ENCODE measurements around the gene MOV10. TPM values are rescaled to one million over a fixed set of nuclear protein-coding genes. Genes with fewer than 3 reads are reported as not detected.
A peak's percentile ranks its signal among the peaks of the same experiment; 100 is the strongest.

Gene MOV10
- total and polyA plus RNA-seq, 9 of the 15 experiments (the other 6 are each of a cell fraction or from before 2014, with no cell fraction given) = 16.7 to 105 (median 49.5) TPM

DNA sequence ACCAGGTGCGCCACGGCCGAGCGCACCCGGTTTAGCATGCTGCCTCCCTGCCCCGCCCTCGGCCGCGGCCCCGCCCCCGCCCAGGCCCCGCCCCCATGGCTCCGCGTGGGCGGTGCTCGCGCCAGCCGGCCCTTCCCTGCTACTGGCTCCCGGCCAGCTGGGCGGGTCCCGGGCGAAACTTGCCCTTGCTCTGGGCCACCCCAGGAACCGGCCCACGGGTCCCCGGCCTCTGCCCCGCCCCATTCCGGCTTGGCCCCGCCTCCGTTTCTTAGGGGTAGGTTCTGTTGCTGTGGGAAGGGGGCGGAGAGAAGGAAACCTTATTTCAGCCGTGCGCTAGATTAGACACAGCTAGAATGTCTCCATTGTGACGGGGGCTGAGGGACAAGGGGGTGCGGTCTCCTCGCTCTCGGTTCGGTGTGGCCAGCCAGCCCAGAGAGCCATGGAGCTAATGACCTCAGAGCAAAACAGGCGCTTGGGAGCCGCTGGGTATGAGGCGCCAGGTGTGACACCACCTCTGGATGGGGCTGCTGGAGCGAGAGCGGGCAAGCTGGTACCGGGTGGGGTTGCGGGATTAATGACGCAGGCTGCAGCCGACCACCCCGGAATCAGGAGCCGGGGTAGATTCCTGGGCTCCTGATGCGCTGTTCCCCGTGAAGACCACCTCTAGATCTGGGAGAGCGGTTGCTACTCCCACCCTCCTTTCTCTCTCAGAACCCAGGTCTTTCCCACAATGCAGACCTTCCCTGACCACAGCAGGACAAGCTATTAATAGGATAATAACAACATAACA, 41.0 kb downstream of the MOV10 start, which contains the start of gene PPM1J (continued):
- TF ChIP-seq ZNF518B (CRISPR knock-in tag; IDR thresholded peaks at IDR 0.05) = no peak
- TF ChIP-seq, protein P1, sequence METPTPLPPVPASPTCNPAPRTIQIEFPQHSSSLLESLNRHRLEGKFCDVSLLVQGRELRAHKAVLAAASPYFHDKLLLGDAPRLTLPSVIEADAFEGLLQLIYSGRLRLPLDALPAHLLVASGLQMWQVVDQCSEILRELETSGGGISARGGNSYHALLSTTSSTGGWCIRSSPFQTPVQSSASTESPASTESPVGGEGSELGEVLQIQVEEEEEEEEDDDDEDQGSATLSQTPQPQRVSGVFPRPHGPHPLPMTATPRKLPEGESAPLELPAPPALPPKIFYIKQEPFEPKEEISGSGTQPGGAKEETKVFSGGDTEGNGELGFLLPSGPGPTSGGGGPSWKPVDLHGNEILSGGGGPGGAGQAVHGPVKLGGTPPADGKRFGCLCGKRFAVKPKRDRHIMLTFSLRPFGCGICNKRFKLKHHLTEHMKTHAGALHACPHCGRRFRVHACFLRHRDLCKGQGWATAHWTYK (CRISPR knock-in tag; IDR thresholded peaks at IDR 0.05) = no peak
- no peak for TF ChIP-seq ZNF282 (CRISPR knock-in tag; IDR thresholded peaks at IDR 0.05)
- no peak for TF ChIP-seq ZNF143 (CRISPR knock-in tag; IDR thresholded peaks at IDR 0.05)
- no peak for TF ChIP-seq ZNF212 (CRISPR knock-in tag; IDR thresholded peaks at IDR 0.05)
- TF ChIP-seq, protein P2, sequence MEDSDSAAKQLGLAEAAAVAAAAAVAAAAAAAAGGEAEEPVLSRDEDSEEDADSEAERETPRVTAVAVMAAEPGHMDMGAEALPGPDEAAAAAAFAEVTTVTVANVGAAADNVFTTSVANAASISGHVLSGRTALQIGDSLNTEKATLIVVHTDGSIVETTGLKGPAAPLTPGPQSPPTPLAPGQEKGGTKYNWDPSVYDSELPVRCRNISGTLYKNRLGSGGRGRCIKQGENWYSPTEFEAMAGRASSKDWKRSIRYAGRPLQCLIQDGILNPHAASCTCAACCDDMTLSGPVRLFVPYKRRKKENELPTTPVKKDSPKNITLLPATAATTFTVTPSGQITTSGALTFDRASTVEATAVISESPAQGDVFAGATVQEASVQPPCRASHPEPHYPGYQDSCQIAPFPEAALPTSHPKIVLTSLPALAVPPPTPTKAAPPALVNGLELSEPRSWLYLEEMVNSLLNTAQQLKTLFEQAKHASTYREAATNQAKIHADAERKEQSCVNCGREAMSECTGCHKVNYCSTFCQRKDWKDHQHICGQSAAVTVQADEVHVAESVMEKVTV (CRISPR knock-in tag; IDR thresholded peaks at IDR 0.05) = no peak
- no peak for TF ChIP-seq DNMT1 (IDR thresholded peaks at IDR 0.05)
- TF ChIP-seq OTX1 (CRISPR knock-in tag; IDR thresholded peaks at IDR 0.05) = no peak
- no peak for TF ChIP-seq WHSC1 (IDR thresholded peaks at IDR 0.05; ENCODE audit: low read length)
- no peak for TF ChIP-seq THRAP3 (IDR thresholded peaks at IDR 0.05; ENCODE audit: borderline replicate concordance)
- TF ChIP-seq CBX1 (IDR thresholded peaks at IDR 0.05; ENCODE audit: low read depth) = no peak
- no peak for TF ChIP-seq FOXP1 (CRISPR knock-in tag; IDR thresholded peaks at IDR 0.05)
- no peak for TF ChIP-seq HMBOX1 (IDR thresholded peaks at IDR 0.05)
- no peak for TF ChIP-seq MXI1 (IDR thresholded peaks at IDR 0.05; ENCODE audit: low read depth, low read length)
- 0 out of 4 replicates have a peak, but pooled peaks of 1 of the 2 experiments have one; percentile 24 for TF ChIP-seq HDAC1 (IDR thresholded peaks at IDR 0.05)
- TF ChIP-seq IRF2 (CRISPR knock-in tag; IDR thresholded peaks at IDR 0.05) = no peak
- TF ChIP-seq HCFC1 (IDR thresholded peaks at IDR 0.05; ENCODE audit: low read depth, low read length) = no peak
- no peak for TF ChIP-seq ZNF586 (CRISPR knock-in tag; conservative IDR thresholded peaks at IDR 0.05)
- no peak for TF ChIP-seq POLR2A (conservative IDR thresholded peaks at IDR 0.05)
- no peak for TF ChIP-seq GABPB2 (CRISPR knock-in tag; conservative IDR thresholded peaks at IDR 0.05)
- TF ChIP-seq BDP1 (IDR thresholded peaks at IDR 0.05; ENCODE audit: insufficient read depth, insufficient read length) = no peak
- no peak for TF ChIP-seq ZNF764 (CRISPR knock-in tag; IDR thresholded peaks at IDR 0.05; ENCODE audit: low read depth)
